Right ventricle myocardium superior (tissue), 1 donor: ENCODE measurements around the gene TAF6. TPM values are rescaled to one million over a fixed set of nuclear protein-coding genes. Genes with fewer than 3 reads are reported as not detected.

Experiments
- ATAC-seq: fragments of 200-7000 bp; cut with Tn5 transposase; one replicate; pipeline ENCODE4 v1.9.1; 2020; ENCODE audit warnings: mild to moderate bottlenecking; ENCODE audit not compliant: poor library complexity
- DNase-seq: peaks from one replicate; pipeline ENCODE4 v3.0.0-alpha.2; 2020
- intact Hi-C: fragments of 100-400 bp; cut with DNase I; formaldehyde crosslinking; loops from one replicate; pipeline ENCODE4 v1.11.2; 2022
- total RNA-seq: library from RNA; stranded (reverse); fragmentation: NEBNext Ultra II Directional; extraction: Animal tissue kit (Norgen Biotek cat#: 25700); gene quantifications from one replicate; pipeline ENCODE4 v1.2.1, GENCODE V29; 2021
- donor health status: DM: no; HTN: yes; CAD: no; lungs with severe emphysema.

TAF6 gene
- total RNA-seq, 1 donor from 2014 or later, result 35.8 TPM

DNA sequence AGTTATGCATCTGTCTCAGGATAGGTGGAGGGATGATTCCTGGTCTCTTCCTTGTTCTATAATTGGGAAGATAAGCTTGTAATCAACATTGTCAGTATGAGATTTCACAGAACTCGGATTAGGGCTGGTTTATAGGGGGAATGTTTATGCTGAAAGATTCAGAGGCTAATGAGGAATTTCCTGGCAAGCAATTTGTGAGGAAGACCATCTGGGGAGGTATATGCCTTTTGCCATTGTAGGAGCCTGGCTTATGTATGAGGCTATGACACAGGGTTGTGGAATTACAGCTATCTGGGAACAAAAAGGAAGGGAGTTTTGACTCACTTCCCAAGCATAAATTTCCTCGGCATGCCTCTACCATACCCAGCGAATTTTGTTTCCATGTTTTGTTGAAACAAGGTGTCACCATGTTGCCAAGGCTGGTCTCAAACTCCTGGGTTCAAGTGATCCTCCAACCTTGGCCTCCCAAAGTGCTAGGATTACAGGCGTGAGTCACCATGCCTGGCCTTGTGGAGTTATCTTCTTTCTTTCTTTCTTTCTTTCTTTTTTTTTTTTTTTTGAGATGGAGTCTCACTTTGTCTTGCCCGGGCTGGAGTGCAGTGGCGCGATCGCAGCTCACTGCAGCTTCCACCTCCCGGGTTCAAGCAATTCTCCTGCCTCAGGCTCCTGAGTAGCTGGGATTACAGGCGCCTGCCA lies 32.0 kb downstream of the TAF6 start:
- no peak for ATAC-seq
- intact Hi-C loops, result loop anchor here (5.0 kb wide), 1 partner anchor 95 kb away; no protein-coding TSS in a partner anchor
- DNase-seq, result no peak

GRCh38 chr7:100085515-100085914 lies 33.6 kb downstream of the TAF6 start:
- ATAC-seq (no peak), DNase-seq (no peak)
- intact Hi-C loops, result loop anchor here (5.0 kb wide), 1 partner anchor 93 kb away; no protein-coding TSS in a partner anchor

DNA sequence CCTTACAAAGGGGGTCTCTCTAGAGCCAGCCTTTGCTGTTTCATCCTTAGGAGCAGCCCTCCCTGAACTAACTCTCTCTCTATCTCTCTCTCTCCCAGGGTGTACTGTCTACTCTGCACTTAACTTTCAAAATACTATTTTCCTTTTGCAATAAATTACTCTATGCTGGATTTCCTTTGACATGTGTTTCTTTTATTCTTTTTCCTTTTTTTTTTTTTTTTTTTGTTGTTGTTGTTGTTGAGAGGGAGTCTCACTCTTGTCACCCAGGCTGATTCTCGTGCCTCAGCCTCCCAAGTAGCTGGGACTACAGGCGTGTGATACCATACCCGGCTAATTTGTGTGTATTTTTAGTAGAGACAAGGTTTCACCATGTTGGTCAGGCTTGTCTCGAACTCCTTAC lies 36.2 kb downstream of the TAF6 start:
- ATAC-seq (no peak), DNase-seq (no peak)
- intact Hi-C loops, result no loop called here

DNA sequence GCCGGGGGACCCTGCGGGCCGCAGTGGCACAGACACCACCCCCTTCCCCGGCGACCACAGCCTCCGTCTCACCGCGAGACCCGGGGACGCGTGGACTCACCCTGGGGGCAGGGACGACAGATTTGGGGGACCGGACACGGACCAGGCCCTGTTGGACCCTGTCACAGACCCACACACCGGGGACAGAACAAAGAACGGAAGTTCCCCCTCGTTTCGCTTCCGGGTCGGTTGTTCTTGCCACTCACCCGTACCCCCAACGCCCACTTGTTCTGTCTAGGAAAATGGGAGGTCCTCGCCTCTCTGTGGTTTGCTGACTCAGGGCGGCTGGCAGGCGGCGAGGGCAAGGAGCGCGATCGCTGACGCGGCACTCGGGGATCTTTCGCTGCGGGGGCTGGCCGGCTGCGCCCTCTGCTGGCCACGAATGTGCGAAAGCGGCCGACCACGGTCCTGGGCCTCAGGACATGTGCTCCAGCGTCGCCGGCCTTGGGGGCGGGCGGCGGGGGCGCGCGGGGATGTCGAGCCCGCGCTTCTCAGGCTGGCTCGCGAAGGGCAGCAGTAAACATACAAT lies 37.5 kb downstream of the TAF6 start, which contains the start of gene ZNF3:
ZNF3 (minus strand) TSS at position 189 of the 568 bp plus-strand sequence. CDS start 4,366 bp downstream, outside the sequence.
- ATAC-seq, result peak; percentile 94
- intact Hi-C loops, result no loop called here
- peak; percentile 99 for DNase-seq

DNA sequence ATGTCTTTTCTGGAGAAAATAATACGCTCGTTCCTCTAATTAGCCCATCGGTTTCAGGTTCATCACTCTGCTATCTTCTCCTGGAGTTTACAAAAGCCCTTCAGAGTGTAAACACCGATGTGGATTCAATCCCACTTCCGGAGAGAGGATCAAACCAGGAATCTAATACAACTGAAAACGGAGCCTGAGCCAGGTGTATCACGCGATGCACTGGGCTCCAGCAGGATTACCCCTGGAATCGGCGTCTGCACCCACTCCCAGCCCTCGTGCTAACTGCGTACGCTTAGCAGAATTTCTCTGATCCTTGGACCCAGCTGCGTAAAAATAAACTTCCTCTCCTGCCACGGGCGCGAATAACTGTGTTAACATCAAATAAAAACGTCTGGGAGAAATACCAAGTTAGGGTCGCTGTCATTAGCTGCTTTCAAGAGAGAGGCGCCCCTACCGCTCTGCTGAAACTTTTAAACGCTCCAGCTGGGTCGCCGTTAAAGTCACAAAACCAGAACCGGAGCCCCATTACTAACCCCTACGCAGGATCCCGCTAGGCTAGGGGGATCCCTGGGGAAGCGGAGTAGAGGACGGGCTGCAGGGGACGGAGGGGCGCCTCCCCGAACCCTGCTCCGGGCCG lies 38.1 kb downstream of the TAF6 start:
- no peak for ATAC-seq
- DNase-seq, result no peak
- intact Hi-C loops, result no loop called here

- no peak for ATAC-seq
Measured at GRCh38 chr7:100079024-100079560, 40.1 kb downstream of the TAF6 start.

DNA sequence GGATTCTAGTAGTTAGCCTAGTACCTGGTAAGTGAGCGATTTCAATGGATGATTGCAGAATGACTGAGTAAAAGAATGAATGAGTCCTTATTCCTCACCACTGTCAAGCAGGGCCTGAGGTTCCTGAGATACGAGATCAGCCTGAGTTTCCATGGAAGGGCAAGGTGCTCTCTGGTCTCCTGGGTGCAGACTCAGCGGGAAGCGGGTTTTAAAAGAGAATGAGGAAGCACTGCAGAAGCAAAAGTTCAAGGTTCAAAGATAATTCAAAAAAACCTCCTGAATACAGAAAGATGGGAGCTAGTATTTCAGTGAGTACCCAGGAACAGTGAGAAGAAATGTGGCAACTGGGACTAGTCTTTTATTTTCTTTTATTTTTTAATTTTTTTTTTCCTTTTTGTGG lies 42.0 kb downstream of the TAF6 start:
- ATAC-seq, result no peak
- intact Hi-C loops, result no loop called here

More at GRCh38 chr7:100079024-100079560, 40.1 kb downstream of the TAF6 start:
- no peak for DNase-seq
- intact Hi-C loops, result no loop called here

DNA sequence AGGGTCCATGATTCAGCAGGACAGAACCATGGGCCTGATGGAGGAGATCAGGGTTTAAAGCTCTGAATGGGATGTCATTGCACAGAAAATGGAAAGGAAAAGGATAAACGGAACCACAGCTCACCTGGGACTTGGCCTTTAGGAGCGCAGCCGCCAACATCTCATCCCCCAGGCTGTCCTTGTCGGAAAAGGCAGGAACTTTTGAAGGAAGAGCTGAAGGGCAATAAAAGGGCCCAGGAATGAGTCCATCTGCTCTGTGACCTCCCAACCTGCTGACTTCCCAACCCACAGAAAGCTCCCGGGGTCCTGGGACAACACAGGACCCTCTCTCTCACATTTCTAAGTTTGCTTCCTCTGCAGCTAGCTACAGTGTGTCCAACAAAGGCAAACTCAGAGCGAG lies 43.7 kb downstream of the TAF6 start:
- ATAC-seq (no peak), DNase-seq (no peak)
- intact Hi-C loops, result no loop called here

More for the DNA sequence above, 42.0 kb downstream of the TAF6 start:
- no peak for DNase-seq

- ATAC-seq (no peak), DNase-seq (no peak)
- intact Hi-C loops, result no loop called here
Measured at GRCh38 chr7:100074841-100075240, 44.3 kb downstream of the TAF6 start.

DNA sequence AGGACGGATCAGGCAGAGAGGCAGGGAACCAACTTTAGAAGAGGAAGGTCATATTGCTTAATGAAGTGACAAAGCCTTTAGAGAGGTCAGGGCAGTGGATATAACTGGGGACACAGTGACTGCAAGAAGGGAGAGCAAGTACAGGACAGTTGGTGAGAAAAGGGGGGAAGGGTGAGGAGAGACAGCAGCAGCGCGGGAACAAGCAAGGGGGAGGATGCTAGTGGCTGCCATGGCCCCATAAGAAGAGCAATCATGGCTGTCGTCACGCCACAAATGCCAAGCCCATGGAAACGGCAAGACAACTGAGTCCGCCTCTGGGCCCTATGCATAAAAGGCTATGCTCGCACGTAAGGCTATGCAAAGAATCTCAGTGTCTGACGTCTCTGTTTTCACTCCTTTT lies 46.7 kb downstream of the TAF6 start:
- DNase-seq (no peak), ATAC-seq (no peak)
- intact Hi-C loops, result no loop called here

GRCh38 chr7:100071018-100071723 lies 48.0 kb downstream of the TAF6 start:
- intact Hi-C loops, result no loop called here
- ATAC-seq, result no peak

GRCh38 chr7:100069991-100070390 lies 49.2 kb downstream of the TAF6 start:
- ATAC-seq, result no peak
- intact Hi-C loops, result no loop called here
- DNase-seq, result no peak

More at GRCh38 chr7:100071018-100071723, 48.0 kb downstream of the TAF6 start:
- no peak for DNase-seq

- ATAC-seq (no peak), DNase-seq (no peak)
- intact Hi-C loops, result no loop called here
Measured at GRCh38 chr7:100066953-100067352, 52.2 kb downstream of the TAF6 start.

- ATAC-seq, result peak; percentile 87
- intact Hi-C loops, result no loop called here
- DNase-seq, result no peak
Measured at GRCh38 chr7:100065452-100066186, 53.5 kb downstream of the TAF6 start.

- ATAC-seq (no peak), DNase-seq (no peak)
- intact Hi-C loops, result no loop called here
Measured at GRCh38 chr7:100064162-100064561, 55.0 kb downstream of the TAF6 start.

DNA sequence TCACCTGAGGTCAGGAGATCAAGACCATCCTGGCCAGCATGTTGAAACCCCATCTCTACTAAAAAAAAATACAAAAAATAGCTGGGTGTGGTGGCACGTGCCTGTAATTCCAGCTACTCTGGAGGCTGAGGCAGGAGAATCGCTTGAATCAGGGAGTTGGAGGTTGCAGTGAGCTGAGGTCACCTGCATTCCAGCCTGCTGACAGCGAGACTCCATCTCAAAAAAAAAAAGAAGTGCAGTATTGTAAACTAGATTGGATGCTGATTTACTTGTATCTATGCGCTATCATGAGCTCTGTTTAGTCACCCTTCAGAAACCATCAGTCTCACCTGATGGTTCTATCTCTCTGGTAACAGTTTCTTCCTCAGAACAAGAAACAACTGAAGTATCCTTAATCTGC lies 55.8 kb downstream of the TAF6 start:
- ATAC-seq (no peak), DNase-seq (no peak)
- intact Hi-C loops, result no loop called here

- DNase-seq (no peak), ATAC-seq (no peak)
- intact Hi-C loops, result no loop called here
Measured at GRCh38 chr7:100061518-100062193, 57.5 kb downstream of the TAF6 start.

GRCh38 chr7:100059251-100059739 lies 59.9 kb downstream of the TAF6 start:
- ATAC-seq (no peak), DNase-seq (no peak)
- intact Hi-C loops, result no loop called here
